Stimulated activated CD8-positive, alpha-beta memory T cell treated with anti-CD3 and anti-CD28 coated beads, Interleukin-4, amount 100 ng/mL, for 4 hours (primary cell): ENCODE results near the gene FBXL13.
"Not testable (repeated sequence)": the region's sequence is repeated elsewhere in the genome, so short reads cannot be mapped to it uniquely, and the experiment has no call there.

ENCODE experiments used
- DNase-seq, 2 donors: peaks; one replicate each; pipeline ENCODE4 v3.0.0-alpha.2; 2020; ENCODE audit warnings: low read depth in 2 of 2, low spot score in 1 of 2

The FBXL13 gene

GRCh38 chr7:102988088-102988487 is 86.5 kb downstream of the FBXL13 start:
- DNase-seq: no peak

- DNase-seq: no peak
These were observed 89.3 kb downstream of the FBXL13 start for GRCh38 chr7:102985176-102985783.

GRCh38 chr7:102983602-102984001 is 91.0 kb downstream of the FBXL13 start:
- no peak for DNase-seq

GRCh38 chr7:102982235-102982634 is 92.4 kb downstream of the FBXL13 start:
- no peak for DNase-seq

GRCh38 chr7:102981451-102981850 is 93.1 kb downstream of the FBXL13 start:
- DNase-seq: no peak

GRCh38 chr7:102979670-102980069 is 94.9 kb downstream of the FBXL13 start:
- no peak for DNase-seq

GRCh38 chr7:102978284-102978683 is 96.3 kb downstream of the FBXL13 start:
- DNase-seq: no peak

- DNase-seq: not testable (repeated sequence)
These were observed 97.0 kb downstream of the FBXL13 start for GRCh38 chr7:102977586-102977985.

GRCh38 chr7:102976493-102976892 is 98.1 kb downstream of the FBXL13 start:
- DNase-seq: no peak

GRCh38 chr7:102975854-102976253 is 98.7 kb downstream of the FBXL13 start:
- no peak for DNase-seq

- DNase-seq: no peak
These were observed 100.0 kb downstream of the FBXL13 start for GRCh38 chr7:102974366-102975236.

GRCh38 chr7:102973096-102973802 is 101.3 kb downstream of the FBXL13 start:
- no peak for DNase-seq

GRCh38 chr7:102967798-102968197 is 106.8 kb downstream of the FBXL13 start:
- no peak for DNase-seq

- no peak for DNase-seq
These were observed 108.1 kb downstream of the FBXL13 start for GRCh38 chr7:102966465-102966864.

GRCh38 chr7:102961993-102962392 is 112.6 kb downstream of the FBXL13 start:
- DNase-seq: not testable (repeated sequence)

GRCh38 chr7:102958004-102958403 is 116.6 kb downstream of the FBXL13 start:
- not testable (repeated sequence) for DNase-seq

- not testable (repeated sequence) for DNase-seq
These were observed 120.2 kb downstream of the FBXL13 start for GRCh38 chr7:102954359-102954758.

- no peak for DNase-seq
These were observed 121.2 kb downstream of the FBXL13 start for GRCh38 chr7:102953406-102953805.

- DNase-seq: no peak
These were observed 122.8 kb downstream of the FBXL13 start for GRCh38 chr7:102951839-102952238.

- DNase-seq: no peak
These were observed 130.4 kb downstream of the FBXL13 start for GRCh38 chr7:102944241-102944640.

GRCh38 chr7:102943423-102944169 is 131.0 kb downstream of the FBXL13 start:
- no peak for DNase-seq
